KG1 (cell line): ENCODE measurements around the gene UCHL3.

Source experiments
- DNase-seq: peaks from one replicate; lab custom pipeline; 2025; lab: John Stamatoyannopoulos, UW

The UCHL3 gene

GRCh38 chr13:75550159-75550567, 572 bp downstream of the UCHL3 start:
- no peak for DNase-seq

- DNase-seq, result no peak
Observed at GRCh38 chr13:75554464-75554863, 4.9 kb downstream of the UCHL3 start.

- no peak for DNase-seq
Observed at GRCh38 chr13:75554981-75555380, 5.4 kb downstream of the UCHL3 start.

GRCh38 chr13:75555836-75556235, 6.2 kb downstream of the UCHL3 start:
- no peak for DNase-seq

GRCh38 chr13:75556961-75557360, 7.4 kb downstream of the UCHL3 start:
- no peak for DNase-seq

- DNase-seq, result no peak
Observed at GRCh38 chr13:75558145-75558840, 8.7 kb downstream of the UCHL3 start.

GRCh38 chr13:75566658-75567057, 17.1 kb downstream of the UCHL3 start:
- no peak for DNase-seq

- DNase-seq, result no peak
Observed at GRCh38 chr13:75569576-75569975, 20.0 kb downstream of the UCHL3 start.

- DNase-seq, result no peak
Observed at GRCh38 chr13:75579529-75579928, 29.9 kb downstream of the UCHL3 start.

- no peak for DNase-seq
Observed at GRCh38 chr13:75581874-75582640, 32.5 kb downstream of the UCHL3 start.

- DNase-seq, result no peak
Observed at GRCh38 chr13:75583091-75583490, 33.5 kb downstream of the UCHL3 start.

- DNase-seq, result no peak
Observed at GRCh38 chr13:75585153-75585552, 35.6 kb downstream of the UCHL3 start.

GRCh38 chr13:75587679-75588078, 38.1 kb downstream of the UCHL3 start:
- DNase-seq, result no peak

- DNase-seq, result no peak
Observed at GRCh38 chr13:75596657-75597182, 47.1 kb downstream of the UCHL3 start.

GRCh38 chr13:75600371-75600770, 50.8 kb downstream of the UCHL3 start:
- no peak for DNase-seq

- DNase-seq, result no peak
Observed at GRCh38 chr13:75603038-75603437, 53.4 kb downstream of the UCHL3 start.

GRCh38 chr13:75607447-75607846, 57.9 kb downstream of the UCHL3 start:
- no peak for DNase-seq

- DNase-seq, result no peak
Observed at GRCh38 chr13:75610466-75610865, 60.9 kb downstream of the UCHL3 start.

GRCh38 chr13:75612354-75612753, 62.8 kb downstream of the UCHL3 start:
- no peak for DNase-seq

- DNase-seq, result no peak
Observed at GRCh38 chr13:75617230-75617629, 67.6 kb downstream of the UCHL3 start.

- no peak for DNase-seq
Observed at GRCh38 chr13:75618308-75618707, 68.7 kb downstream of the UCHL3 start.

- no peak for DNase-seq
Observed at GRCh38 chr13:75620020-75620419, 70.4 kb downstream of the UCHL3 start.

- DNase-seq, result no peak
Observed at GRCh38 chr13:75621147-75621546, 71.6 kb downstream of the UCHL3 start.
